Measurements from ENCODE around the gene GULP1. TPM values are rescaled to one million over a fixed set of nuclear protein-coding genes. Genes with fewer than 3 reads are reported as not detected.
"Not testable (repeated sequence)": the region's sequence is repeated elsewhere in the genome, so short reads cannot be mapped to it uniquely, and the experiment has no call there.

Gene GULP1
- total RNA-seq, 1 donor from 2014 or later = 39.1 TPM

DNA sequence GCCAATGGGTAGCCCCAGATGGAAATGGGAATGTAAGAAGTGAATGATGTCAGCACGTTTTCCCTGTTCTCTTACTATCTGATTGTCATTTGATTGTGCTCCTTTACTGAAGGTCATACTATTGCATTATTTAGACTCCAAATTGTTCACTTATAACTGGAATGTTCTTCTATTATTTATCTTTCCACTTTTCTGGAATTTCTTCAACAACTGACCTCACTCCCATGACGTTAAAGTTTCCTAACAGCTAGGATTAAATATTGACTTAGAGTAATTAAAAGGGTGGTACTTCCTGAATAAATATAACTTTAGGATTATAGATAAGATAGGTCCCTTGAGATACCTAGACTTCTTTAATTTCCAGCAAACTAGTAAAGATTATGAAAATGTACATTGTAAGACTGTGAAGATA is 10.9 kb upstream of the GULP1 start:
- DNase-seq (ENCODE audit: low read depth, low spot score) = no peak
- peaks cover 8% of the 10 kb centered on the region for H3K4me1 Mint-ChIP-seq
- no peak overlapping the region for H3K4me3 Mint-ChIP-seq

GRCh38 chr2:188282907-188283306 is 8.8 kb upstream of the GULP1 start:
- Mint-ChIP-seq H3K4me1 (peaks cover 8% of the 10 kb centered on the region), H3K4me3 (no peak overlapping the region), H3K27ac (ENCODE audit: unreplicated experiment) (no peak overlapping the region), H3K36me3 (ENCODE audit: low read depth) (peaks cover 2% of the 10 kb centered on the region), H3K27me3 (ENCODE audit: low read depth) (peaks cover 6% of the 10 kb centered on the region), H3K9me3 (peaks cover 9% of the 10 kb centered on the region)
- no peak for DNase-seq (ENCODE audit: low read depth, low spot score)
- TF ChIP-seq, protein P1, sequence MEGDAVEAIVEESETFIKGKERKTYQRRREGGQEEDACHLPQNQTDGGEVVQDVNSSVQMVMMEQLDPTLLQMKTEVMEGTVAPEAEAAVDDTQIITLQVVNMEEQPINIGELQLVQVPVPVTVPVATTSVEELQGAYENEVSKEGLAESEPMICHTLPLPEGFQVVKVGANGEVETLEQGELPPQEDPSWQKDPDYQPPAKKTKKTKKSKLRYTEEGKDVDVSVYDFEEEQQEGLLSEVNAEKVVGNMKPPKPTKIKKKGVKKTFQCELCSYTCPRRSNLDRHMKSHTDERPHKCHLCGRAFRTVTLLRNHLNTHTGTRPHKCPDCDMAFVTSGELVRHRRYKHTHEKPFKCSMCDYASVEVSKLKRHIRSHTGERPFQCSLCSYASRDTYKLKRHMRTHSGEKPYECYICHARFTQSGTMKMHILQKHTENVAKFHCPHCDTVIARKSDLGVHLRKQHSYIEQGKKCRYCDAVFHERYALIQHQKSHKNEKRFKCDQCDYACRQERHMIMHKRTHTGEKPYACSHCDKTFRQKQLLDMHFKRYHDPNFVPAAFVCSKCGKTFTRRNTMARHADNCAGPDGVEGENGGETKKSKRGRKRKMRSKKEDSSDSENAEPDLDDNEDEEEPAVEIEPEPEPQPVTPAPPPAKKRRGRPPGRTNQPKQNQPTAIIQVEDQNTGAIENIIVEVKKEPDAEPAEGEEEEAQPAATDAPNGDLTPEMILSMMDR (conservative IDR thresholded peaks at IDR 0.05) = no peak

More for the DNA sequence above, 10.9 kb upstream of the GULP1 start:
- Mint-ChIP-seq H3K36me3 (ENCODE audit: low read depth) (no peaks in the 10 kb centered on the region), H3K27ac (ENCODE audit: unreplicated experiment) (no peak overlapping the region), H3K27me3 (ENCODE audit: low read depth) (peaks cover 6% of the 10 kb centered on the region), H3K9me3 (peaks cover 4% of the 10 kb centered on the region)
- TF ChIP-seq, protein P1 (conservative IDR thresholded peaks at IDR 0.05) = no peak

- not testable (repeated sequence) for H3K4me3 Mint-ChIP-seq; H3K9me3 Mint-ChIP-seq; H3K36me3 Mint-ChIP-seq (ENCODE audit: low read depth); DNase-seq (ENCODE audit: low read depth, low spot score); H3K27me3 Mint-ChIP-seq (ENCODE audit: low read depth); H3K4me1 Mint-ChIP-seq; H3K27ac Mint-ChIP-seq (ENCODE audit: unreplicated experiment)
These were observed 7.4 kb upstream of the GULP1 start for GRCh38 chr2:188284251-188284650.

GRCh38 chr2:188285049-188285448 is 6.6 kb upstream of the GULP1 start:
- Mint-ChIP-seq H3K27me3 (ENCODE audit: low read depth) (no peaks in the 10 kb centered on the region), H3K27ac (ENCODE audit: unreplicated experiment) (no peak overlapping the region), H3K4me3 (no peak overlapping the region), H3K4me1 (no peaks in the 10 kb centered on the region), H3K36me3 (ENCODE audit: low read depth) (peaks cover 3% of the 10 kb centered on the region), H3K9me3 (peaks cover 10% of the 10 kb centered on the region)
- TF ChIP-seq, protein P1 (conservative IDR thresholded peaks at IDR 0.05) = no peak
- DNase-seq (ENCODE audit: low read depth, low spot score) = no peak

DNA sequence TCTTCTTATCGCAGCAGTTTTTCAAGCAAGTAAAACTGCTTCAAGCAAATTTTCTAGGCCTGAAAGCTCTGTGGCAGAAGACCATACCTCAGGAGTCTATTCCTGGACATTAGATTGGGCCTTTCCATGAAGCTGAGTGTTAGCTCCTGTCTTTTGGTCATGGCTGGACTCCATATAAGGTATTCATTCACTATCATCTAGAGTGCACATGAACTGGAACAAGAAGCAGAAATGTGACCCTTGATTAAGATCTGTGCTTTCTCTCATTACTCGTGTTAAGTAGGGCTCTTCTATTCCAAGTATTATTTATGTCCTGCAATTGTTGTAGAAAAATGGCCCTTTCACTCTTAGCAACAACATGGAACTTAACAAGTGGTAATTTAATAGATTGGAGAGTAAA is 5.9 kb upstream of the GULP1 start:
- Mint-ChIP-seq H3K9me3 (peaks cover 10% of the 10 kb centered on the region), H3K36me3 (ENCODE audit: low read depth) (peaks cover 3% of the 10 kb centered on the region), H3K4me1 (peaks cover 4% of the 10 kb centered on the region), H3K27ac (ENCODE audit: unreplicated experiment) (no peak overlapping the region), H3K4me3 (no peak overlapping the region), H3K27me3 (ENCODE audit: low read depth) (no peaks in the 10 kb centered on the region)
- no peak for DNase-seq (ENCODE audit: low read depth, low spot score)
- TF ChIP-seq, protein P1 (conservative IDR thresholded peaks at IDR 0.05) = no peak

- peaks cover 3% of the 10 kb centered on the region for H3K36me3 Mint-ChIP-seq (ENCODE audit: low read depth)
- peak overlapping the region; percentile 100 for H3K4me3 Mint-ChIP-seq
- TF ChIP-seq, protein P1 (conservative IDR thresholded peaks at IDR 0.05) = no peak
- peak overlapping the region; percentile 99 for H3K27ac Mint-ChIP-seq (ENCODE audit: unreplicated experiment)
- peaks cover 4% of the 10 kb centered on the region for H3K9me3 Mint-ChIP-seq
- no peak for DNase-seq (ENCODE audit: low read depth, low spot score)
- peaks cover 42% of the 10 kb centered on the region for H3K4me1 Mint-ChIP-seq
- peaks cover 3% of the 10 kb centered on the region for H3K27me3 Mint-ChIP-seq (ENCODE audit: low read depth)
These were observed 495 bp upstream of the GULP1 start for GRCh38 chr2:188291142-188291616.

Data from neural crest cell (in vitro differentiated cells).